HEK293 (cell line): ENCODE results near the gene DENND1A.
A peak's percentile ranks its signal among the peaks of the same experiment; 100 is the strongest.
"Not testable (repeated sequence)": the region's sequence is repeated elsewhere in the genome, so short reads cannot be mapped to it uniquely, and the experiment has no call there.

Source experiments
- CTCF ChIA-PET: fragments of 350-600 bp; formaldehyde crosslinking; extraction: SDS; loops from one replicate; lab custom pipeline; 2021; ENCODE audit warnings: antibody characterized with exemption; lab: Yijun Ruan, JAX
- POLR2A ChIA-PET: fragments of 300-600 bp; formaldehyde crosslinking; extraction: SDS; loops from one replicate; lab custom pipeline; 2020; ENCODE audit warnings: antibody characterized with exemption, inconsistent platforms; lab: Yijun Ruan, JAX
- H3K27ac ChIP-seq: fragments of 200-500 bp; sonication (Bioruptor generic); 2 replicates; pipeline ENCODE4 v1.5.1; 2014; ENCODE audit warnings: low read depth, low read length, control low read depth, inconsistent platforms; ENCODE audit errors: extremely low read depth
- H3K36me3 ChIP-seq, 2 experiments: fragments of 200-500 bp in 1 of 2; sonication (Bioruptor generic) in 1 of 2; 1 replicate in 1 of 2; 2 replicates in 1 of 2; pipeline ENCODE4 v1.5.1; 2014 to 2017; ENCODE audit warnings: inconsistent platforms in 2 of 2, low read length in 2 of 2; ENCODE audit not compliant: control insufficient read depth in 2 of 2, insufficient read depth in 1 of 2
- H3K4me1 ChIP-seq: fragments of 200-500 bp; sonication (Bioruptor generic); 2 replicates; pipeline ENCODE4 v1.5.1; 2014; ENCODE audit warnings: mild to moderate bottlenecking, low read length, inconsistent platforms; ENCODE audit not compliant: control insufficient read depth, insufficient read depth
- H3K4me3 ChIP-seq: 2 replicates; pipeline ENCODE4 v1.5.1; 2011; ENCODE audit warnings: low read depth, mild to moderate bottlenecking, control low read depth, low read length, moderate library complexity
- H3K9me3 ChIP-seq: fragments of 200-500 bp; sonication (Bioruptor generic); 2 replicates; pipeline ENCODE4 v1.5.1; 2014; ENCODE audit warnings: low read depth, low read length, inconsistent platforms; ENCODE audit not compliant: control insufficient read depth, insufficient read depth
- BCL11B ChIP-seq: fragments of 450-650 bp; formaldehyde crosslinking; IDR thresholded peaks from 2 replicates; pipeline ENCODE4 v1.5.1; 2016; ENCODE audit warnings: low read depth, missing biosample characterization, missing genetic modification characterization
- HOXD13 ChIP-seq: sonication (generic); formaldehyde crosslinking; IDR thresholded peaks from 2 replicates; pipeline ENCODE4 v1.8.0; 2022; ENCODE audit warnings: missing genetic modification reagents, borderline replicate concordance
- KLF7 ChIP-seq: fragments of 450-650 bp; formaldehyde crosslinking; IDR thresholded peaks from 2 replicates; pipeline ENCODE4 v1.5.1; 2016; ENCODE audit warnings: missing biosample characterization, missing genetic modification characterization, borderline replicate concordance
- SETDB1 ChIP-seq: IDR thresholded peaks from one replicate; pipeline ENCODE4 v1.6.1; 2017; ENCODE audit warnings: mild to moderate bottlenecking, low read length, moderate library complexity, mixed read lengths; ENCODE audit not compliant: insufficient read length
- ZBTB21 ChIP-seq: fragments of 450-650 bp; formaldehyde crosslinking; IDR thresholded peaks from 2 replicates; pipeline ENCODE4 v1.5.1; 2017; ENCODE audit warnings: missing biosample characterization, missing genetic modification characterization
- ZNF24 ChIP-seq: fragments of 450-650 bp; formaldehyde crosslinking; IDR thresholded peaks from 2 replicates; pipeline ENCODE4 v1.5.1; 2016; ENCODE audit warnings: missing biosample characterization, missing genetic modification characterization
- ZNF302 ChIP-seq: fragments of 450-650 bp; formaldehyde crosslinking; IDR thresholded peaks from 2 replicates; pipeline ENCODE4 v1.5.1; 2016; ENCODE audit warnings: missing biosample characterization, missing genetic modification characterization, low read depth
- ZNF433 ChIP-seq: fragments of 450-650 bp; formaldehyde crosslinking; IDR thresholded peaks from 2 replicates; pipeline ENCODE4 v1.5.1; 2016; ENCODE audit warnings: missing biosample characterization, missing genetic modification characterization, low read depth
- ZNF529 ChIP-seq: fragments of 450-650 bp; formaldehyde crosslinking; IDR thresholded peaks from 2 replicates; pipeline ENCODE4 v1.5.1; 2017; ENCODE audit warnings: missing genetic modification characterization, missing biosample characterization; ENCODE audit not compliant: insufficient replicate concordance
- ZNF544 ChIP-seq: fragments of 450-650 bp; formaldehyde crosslinking; IDR thresholded peaks from 2 replicates; pipeline ENCODE4 v1.5.0; 2017; ENCODE audit warnings: missing biosample characterization, missing genetic modification characterization
- ZNF558 ChIP-seq: fragments of 450-650 bp; formaldehyde crosslinking; IDR thresholded peaks from 2 replicates; pipeline ENCODE4 v1.5.1; 2016; ENCODE audit warnings: missing biosample characterization, missing genetic modification characterization
- ZNF843 ChIP-seq: fragments of 450-650 bp; formaldehyde crosslinking; IDR thresholded peaks from 2 replicates; pipeline ENCODE4 v1.5.1; 2016; ENCODE audit warnings: missing biosample characterization, missing genetic modification characterization
- TF ChIP-seq, protein P1 (sequence below): fragments of 450-650 bp; formaldehyde crosslinking; IDR thresholded peaks from 2 replicates; pipeline ENCODE4 v1.5.1; 2016; ENCODE audit warnings: missing biosample characterization, missing genetic modification characterization, borderline replicate concordance
- TF ChIP-seq, protein P2 (sequence below): fragments of 450-650 bp; formaldehyde crosslinking; IDR thresholded peaks from 2 replicates; pipeline ENCODE4 v1.5.1; 2016; ENCODE audit warnings: missing biosample characterization, missing genetic modification characterization
- TF ChIP-seq, protein P3 (sequence below): fragments of 450-650 bp; formaldehyde crosslinking; IDR thresholded peaks from 2 replicates; pipeline ENCODE4 v1.5.1; 2016; ENCODE audit warnings: missing biosample characterization, missing genetic modification characterization
- TF ChIP-seq, protein P4 (sequence below): fragments of 450-650 bp; formaldehyde crosslinking; IDR thresholded peaks from 2 replicates; pipeline ENCODE4 v1.5.1; 2016; ENCODE audit warnings: missing biosample characterization, missing genetic modification characterization
- TF ChIP-seq, protein P5 (sequence below): fragments of 450-650 bp; formaldehyde crosslinking; optimal IDR thresholded peaks from 2 replicates; pipeline ENCODE3; 2016; ENCODE audit warnings: missing biosample characterization, mild to moderate bottlenecking, missing genetic modification characterization

The DENND1A gene

DNA sequence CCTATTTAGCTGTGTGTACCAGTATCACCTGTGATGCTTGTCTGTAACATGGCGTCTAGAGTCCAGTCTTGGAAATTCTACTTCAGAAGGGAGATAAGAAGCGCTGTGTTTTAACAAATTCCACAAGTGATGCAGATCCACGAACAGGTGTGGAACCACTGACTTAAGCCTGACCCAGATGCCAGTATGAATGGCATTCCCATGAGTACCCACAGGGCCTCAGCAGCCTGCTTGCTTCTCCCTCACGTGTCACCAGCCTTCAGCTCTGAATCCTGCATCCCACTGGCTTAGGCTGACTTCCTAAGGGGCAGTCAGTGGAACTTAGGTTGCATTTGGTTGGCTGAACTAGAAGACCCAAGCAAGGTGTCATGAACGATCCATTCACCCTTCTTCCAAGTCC lies 8.5 kb upstream of the DENND1A start (continued):
- TF ChIP-seq, protein P1, sequence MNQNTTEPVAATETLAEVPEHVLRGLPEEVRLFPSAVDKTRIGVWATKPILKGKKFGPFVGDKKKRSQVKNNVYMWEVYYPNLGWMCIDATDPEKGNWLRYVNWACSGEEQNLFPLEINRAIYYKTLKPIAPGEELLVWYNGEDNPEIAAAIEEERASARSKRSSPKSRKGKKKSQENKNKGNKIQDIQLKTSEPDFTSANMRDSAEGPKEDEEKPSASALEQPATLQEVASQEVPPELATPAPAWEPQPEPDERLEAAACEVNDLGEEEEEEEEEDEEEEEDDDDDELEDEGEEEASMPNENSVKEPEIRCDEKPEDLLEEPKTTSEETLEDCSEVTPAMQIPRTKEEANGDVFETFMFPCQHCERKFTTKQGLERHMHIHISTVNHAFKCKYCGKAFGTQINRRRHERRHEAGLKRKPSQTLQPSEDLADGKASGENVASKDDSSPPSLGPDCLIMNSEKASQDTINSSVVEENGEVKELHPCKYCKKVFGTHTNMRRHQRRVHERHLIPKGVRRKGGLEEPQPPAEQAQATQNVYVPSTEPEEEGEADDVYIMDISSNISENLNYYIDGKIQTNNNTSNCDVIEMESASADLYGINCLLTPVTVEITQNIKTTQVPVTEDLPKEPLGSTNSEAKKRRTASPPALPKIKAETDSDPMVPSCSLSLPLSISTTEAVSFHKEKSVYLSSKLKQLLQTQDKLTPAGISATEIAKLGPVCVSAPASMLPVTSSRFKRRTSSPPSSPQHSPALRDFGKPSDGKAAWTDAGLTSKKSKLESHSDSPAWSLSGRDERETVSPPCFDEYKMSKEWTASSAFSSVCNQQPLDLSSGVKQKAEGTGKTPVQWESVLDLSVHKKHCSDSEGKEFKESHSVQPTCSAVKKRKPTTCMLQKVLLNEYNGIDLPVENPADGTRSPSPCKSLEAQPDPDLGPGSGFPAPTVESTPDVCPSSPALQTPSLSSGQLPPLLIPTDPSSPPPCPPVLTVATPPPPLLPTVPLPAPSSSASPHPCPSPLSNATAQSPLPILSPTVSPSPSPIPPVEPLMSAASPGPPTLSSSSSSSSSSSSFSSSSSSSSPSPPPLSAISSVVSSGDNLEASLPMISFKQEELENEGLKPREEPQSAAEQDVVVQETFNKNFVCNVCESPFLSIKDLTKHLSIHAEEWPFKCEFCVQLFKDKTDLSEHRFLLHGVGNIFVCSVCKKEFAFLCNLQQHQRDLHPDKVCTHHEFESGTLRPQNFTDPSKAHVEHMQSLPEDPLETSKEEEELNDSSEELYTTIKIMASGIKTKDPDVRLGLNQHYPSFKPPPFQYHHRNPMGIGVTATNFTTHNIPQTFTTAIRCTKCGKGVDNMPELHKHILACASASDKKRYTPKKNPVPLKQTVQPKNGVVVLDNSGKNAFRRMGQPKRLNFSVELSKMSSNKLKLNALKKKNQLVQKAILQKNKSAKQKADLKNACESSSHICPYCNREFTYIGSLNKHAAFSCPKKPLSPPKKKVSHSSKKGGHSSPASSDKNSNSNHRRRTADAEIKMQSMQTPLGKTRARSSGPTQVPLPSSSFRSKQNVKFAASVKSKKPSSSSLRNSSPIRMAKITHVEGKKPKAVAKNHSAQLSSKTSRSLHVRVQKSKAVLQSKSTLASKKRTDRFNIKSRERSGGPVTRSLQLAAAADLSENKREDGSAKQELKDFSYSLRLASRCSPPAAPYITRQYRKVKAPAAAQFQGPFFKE = no peak
- TF ChIP-seq HOXD13 (CRISPR knock-in tag) = no peak
- TF ChIP-seq BCL11B (tag by site-specific recombination) = no peak
- TF ChIP-seq, protein P2, sequence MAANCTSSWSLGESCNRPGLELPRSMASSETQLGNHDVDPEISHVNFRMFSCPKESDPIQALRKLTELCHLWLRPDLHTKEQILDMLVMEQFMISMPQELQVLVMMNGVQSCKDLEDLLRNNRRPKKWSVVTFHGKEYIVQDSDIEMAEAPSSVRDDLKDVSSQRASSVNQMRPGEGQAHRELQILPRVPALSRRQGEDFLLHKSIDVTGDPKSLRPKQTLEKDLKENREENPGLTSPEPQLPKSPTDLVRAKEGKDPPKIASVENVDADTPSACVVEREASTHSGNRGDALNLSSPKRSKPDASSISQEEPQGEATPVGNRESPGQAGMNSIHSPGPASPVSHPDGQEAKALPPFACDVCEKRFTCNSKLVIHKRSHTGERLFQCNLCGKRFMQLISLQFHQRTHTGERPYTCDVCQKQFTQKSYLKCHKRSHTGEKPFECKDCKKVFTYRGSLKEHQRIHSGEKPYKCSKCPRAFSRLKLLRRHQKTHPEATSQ = no peak
- no peak for TF ChIP-seq ZNF843 (tag by site-specific recombination)
- TF ChIP-seq, protein P3, sequence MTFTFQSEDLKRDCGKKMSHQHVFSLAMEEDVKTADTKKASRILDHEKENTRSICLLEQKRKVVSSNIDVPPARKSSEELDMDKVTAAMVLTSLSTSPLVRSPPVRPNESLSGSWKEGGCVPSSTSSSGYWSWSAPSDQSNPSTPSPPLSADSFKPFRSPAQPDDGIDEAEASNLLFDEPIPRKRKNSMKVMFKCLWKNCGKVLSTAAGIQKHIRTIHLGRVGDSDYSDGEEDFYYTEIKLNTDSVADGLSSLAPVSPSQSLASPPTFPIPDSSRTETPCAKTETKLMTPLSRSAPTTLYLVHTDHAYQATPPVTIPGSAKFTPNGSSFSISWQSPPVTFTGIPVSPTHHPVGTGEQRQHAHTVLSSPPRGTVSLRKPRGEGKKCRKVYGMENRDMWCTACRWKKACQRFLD (tag by site-specific recombination) = no peak
- TF ChIP-seq ZNF433 = no peak
- no peak for TF ChIP-seq KLF7 (tag by site-specific recombination)
- TF ChIP-seq ZNF529 (tag by site-specific recombination) = no peak
- TF ChIP-seq, all 188 proteins: peak for 0

DNA sequence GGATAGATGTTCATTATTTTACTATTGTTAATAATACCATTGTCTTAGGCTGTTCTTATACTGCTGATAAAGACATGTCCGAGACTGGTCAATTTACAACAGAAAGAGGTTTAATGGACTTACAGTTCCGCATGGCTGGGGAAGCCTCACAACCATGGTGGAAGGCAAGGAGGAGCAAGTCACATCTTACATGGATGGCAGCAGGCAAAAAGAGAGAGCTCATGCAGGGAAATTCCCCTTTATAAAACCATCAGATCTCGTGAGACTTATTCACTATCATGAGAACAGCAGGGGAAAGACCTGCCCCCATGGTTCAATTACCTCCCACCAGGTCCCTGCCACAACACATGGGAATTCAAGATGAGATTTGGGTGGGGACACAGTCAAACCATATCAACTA lies 6.6 kb upstream of the DENND1A start:
- CTCF ChIA-PET = interaction anchor here (0.7 to 0.8 kb wide), 2 partner anchors 68 to 105 kb away, joined by 4 read pairs; no protein-coding TSS in a partner anchor

DNA sequence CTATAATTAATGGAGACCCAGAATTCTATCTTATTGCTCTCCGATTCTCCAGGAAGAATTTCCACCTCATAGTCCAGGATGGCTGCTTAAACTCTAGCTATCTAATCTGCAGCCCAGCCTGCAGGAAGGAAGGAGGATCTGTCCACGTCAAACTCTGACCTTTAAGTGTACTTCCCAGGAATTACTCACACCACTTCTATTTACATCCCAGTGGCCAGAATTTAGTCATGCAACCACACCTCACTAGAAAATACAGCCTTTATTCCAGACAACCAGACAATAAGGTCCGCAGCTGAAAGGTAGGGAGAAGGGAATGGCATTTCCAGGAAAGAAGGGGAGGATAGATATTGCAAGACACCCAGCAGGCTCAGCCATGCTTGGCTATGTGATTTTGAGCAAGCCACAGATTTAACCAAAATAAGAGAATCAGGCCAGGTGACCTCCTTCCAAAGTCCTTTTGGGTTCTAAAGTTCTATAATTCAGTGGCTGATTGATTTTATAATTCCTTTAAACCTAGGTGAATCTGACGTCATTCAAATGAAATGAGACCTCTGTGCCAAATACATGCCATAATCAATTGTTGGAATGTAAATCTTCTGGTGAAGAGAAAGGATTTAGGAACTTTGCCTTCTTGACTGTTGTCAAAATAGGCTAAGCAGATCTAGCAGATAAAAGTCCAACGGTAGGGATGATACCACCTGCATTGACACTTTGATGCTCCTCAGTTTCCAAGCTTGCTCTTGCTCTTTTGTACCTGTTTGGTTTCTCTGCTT lies 3.7 kb upstream of the DENND1A start:
- Histone ChIP-seq H3K9me3 (no peaks in the 10 kb centered on the region), H3K27ac (no peak overlapping the region), H3K4me1 (0 out of 2 replicates have a peak, but pooled peaks cover 5% of the 10 kb centered on the region), H3K4me3 (no peak overlapping the region), H3K36me3 (no peaks in the 10 kb centered on the region)
- TF ChIP-seq, protein P4, sequence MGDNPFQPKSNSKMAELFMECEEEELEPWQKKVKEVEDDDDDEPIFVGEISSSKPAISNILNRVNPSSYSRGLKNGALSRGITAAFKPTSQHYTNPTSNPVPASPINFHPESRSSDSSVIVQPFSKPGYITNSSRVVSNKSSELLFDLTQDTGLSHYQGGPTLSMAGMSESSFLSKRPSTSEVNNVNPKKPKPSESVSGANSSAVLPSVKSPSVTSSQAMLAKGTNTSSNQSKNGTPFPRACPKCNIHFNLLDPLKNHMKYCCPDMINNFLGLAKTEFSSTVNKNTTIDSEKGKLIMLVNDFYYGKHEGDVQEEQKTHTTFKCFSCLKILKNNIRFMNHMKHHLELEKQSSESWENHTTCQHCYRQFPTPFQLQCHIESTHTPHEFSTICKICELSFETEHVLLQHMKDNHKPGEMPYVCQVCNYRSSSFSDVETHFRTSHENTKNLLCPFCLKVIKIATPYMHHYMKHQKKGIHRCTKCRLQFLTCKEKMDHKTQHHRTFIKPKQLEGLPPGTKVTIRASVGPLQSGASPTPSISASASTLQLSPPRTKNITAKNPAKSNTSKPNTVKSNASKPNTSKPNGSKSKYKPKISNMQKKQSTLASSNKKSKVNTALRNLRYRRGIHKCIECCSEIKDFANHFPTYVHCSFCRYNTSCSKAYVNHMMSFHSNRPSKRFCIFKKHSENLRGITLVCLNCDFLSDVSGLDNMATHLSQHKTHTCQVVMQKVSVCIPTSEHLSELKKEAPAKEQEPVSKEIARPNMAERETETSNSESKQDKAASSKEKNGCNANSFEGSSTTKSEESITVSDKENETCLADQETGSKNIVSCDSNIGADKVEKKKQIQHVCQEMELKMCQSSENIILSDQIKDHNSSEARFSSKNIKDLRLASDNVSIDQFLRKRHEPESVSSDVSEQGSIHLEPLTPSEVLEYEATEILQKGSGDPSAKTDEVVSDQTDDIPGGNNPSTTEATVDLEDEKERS = no peak
- TF ChIP-seq SETDB1 (peak; percentile 62), ZNF558 (tag by site-specific recombination) (no peak), ZBTB21 (tag by site-specific recombination) (no peak), ZNF24 (no peak), ZNF544 (tag by site-specific recombination) (no peak), ZNF302 (tag by site-specific recombination) (no peak)
- TF ChIP-seq, protein P5, sequence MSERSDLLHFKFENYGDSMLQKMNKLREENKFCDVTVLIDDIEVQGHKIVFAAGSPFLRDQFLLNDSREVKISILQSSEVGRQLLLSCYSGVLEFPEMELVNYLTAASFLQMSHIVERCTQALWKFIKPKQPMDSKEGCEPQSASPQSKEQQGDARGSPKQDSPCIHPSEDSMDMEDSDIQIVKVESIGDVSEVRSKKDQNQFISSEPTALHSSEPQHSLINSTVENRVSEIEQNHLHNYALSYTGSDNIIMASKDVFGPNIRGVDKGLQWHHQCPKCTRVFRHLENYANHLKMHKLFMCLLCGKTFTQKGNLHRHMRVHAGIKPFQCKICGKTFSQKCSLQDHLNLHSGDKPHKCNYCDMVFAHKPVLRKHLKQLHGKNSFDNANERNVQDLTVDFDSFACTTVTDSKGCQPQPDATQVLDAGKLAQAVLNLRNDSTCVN = no peak
- POLR2A ChIA-PET = no interaction called here
- CTCF ChIA-PET = interaction anchor here (0.7 kb wide), 1 partner anchor 483 kb away, joined by 3 read pairs; no protein-coding TSS in a partner anchor

More for the DNA sequence above, 6.6 kb upstream of the DENND1A start:
- H3K4me1 ChIP-seq, POLR2A ChIA-PET, H3K9me3 ChIP-seq, H3K36me3 ChIP-seq, H3K4me3 ChIP-seq, H3K27ac ChIP-seq: not testable (repeated sequence)
- peak; percentile 32 for TF ChIP-seq SETDB1
